ENCODE data around the gene IRF6. TPM values are rescaled to one million over a fixed set of nuclear protein-coding genes. Genes with fewer than 3 reads are reported as not detected.

The IRF6 gene
- total RNA-seq, 1 experiment from 2014 or later, result 17.2 TPM

GRCh38 chr1:209787551-209787950 is 18.4 kb downstream of the IRF6 start:
- Mint-ChIP-seq H3K36me3 (peaks cover 29% of the 10 kb centered on the region), H3K9me3 (peaks cover 7% of the 10 kb centered on the region), H3K27ac (no peak overlapping the region), H3K4me3 (no peak overlapping the region), H3K4me1 (peaks cover 15% of the 10 kb centered on the region; the same call in 1 of the 2 replicates), H3K27me3 (ENCODE audit: low read depth) (peaks cover 6% of the 10 kb centered on the region)
- CTCF ChIA-PET, result no interaction called here
- ATAC-seq (no peak), DNase-seq (ENCODE audit: low spot score) (no peak)
- TF ChIP-seq FOXP1 (CRISPR knock-in tag; IDR thresholded peaks at IDR 0.05; ENCODE audit: borderline replicate concordance), result no peak
- no peak for TF ChIP-seq TEAD1 (CRISPR knock-in tag; IDR thresholded peaks at IDR 0.05)
- no peak for TF ChIP-seq RORB (CRISPR knock-in tag; IDR thresholded peaks at IDR 0.05)
- no peak for TF ChIP-seq MAX (CRISPR knock-in tag; IDR thresholded peaks at IDR 0.05)
- no peak for TF ChIP-seq FOXK1 (CRISPR knock-in tag; IDR thresholded peaks at IDR 0.05)
- TF ChIP-seq JAZF1 (CRISPR knock-in tag; IDR thresholded peaks at IDR 0.05), result no peak
- TF ChIP-seq ZNF281 (CRISPR knock-in tag; IDR thresholded peaks at IDR 0.05), result no peak
- no peak for TF ChIP-seq ZNF232 (CRISPR knock-in tag; IDR thresholded peaks at IDR 0.05)
- no peak for TF ChIP-seq ZNF416 (CRISPR knock-in tag; IDR thresholded peaks at IDR 0.05)
- no peak for TF ChIP-seq NR1H2 (CRISPR knock-in tag; IDR thresholded peaks at IDR 0.05)
- TF ChIP-seq SMAD4 (CRISPR knock-in tag; IDR thresholded peaks at IDR 0.05), result no peak
- TF ChIP-seq NFYB (CRISPR knock-in tag; conservative IDR thresholded peaks at IDR 0.05; ENCODE audit: low read depth), result no peak
- TF ChIP-seq E2F4 (CRISPR knock-in tag; IDR thresholded peaks at IDR 0.05; ENCODE audit: borderline replicate concordance, low read depth), result no peak
- POLR2A ChIA-PET, result no interaction called here

GRCh38 chr1:209786146-209786545 is 19.8 kb downstream of the IRF6 start:
- Mint-ChIP-seq H3K27me3 (ENCODE audit: low read depth) (peaks cover 6% of the 10 kb centered on the region), H3K36me3 (peaks cover 26% of the 10 kb centered on the region), H3K4me3 (no peak overlapping the region), H3K9me3 (peaks cover 7% of the 10 kb centered on the region), H3K27ac (no peak overlapping the region), H3K4me1 (peaks cover 15% of the 10 kb centered on the region; the same call in 1 of the 2 replicates)
- ChIA-PET CTCF (no interaction called here), POLR2A (no interaction called here)
- TF ChIP-seq NFYB (CRISPR knock-in tag; conservative IDR thresholded peaks at IDR 0.05; ENCODE audit: low read depth) (no peak), ZNF396 (CRISPR knock-in tag; IDR thresholded peaks at IDR 0.05; ENCODE audit: borderline replicate concordance) (no peak), ZSCAN18 (CRISPR knock-in tag; IDR thresholded peaks at IDR 0.05) (no peak), TP53 (CRISPR knock-in tag; IDR thresholded peaks at IDR 0.05) (no peak)
- ATAC-seq (no peak), DNase-seq (ENCODE audit: low spot score) (no peak)

- ATAC-seq (no peak), DNase-seq (ENCODE audit: low spot score) (no peak)
- Mint-ChIP-seq H3K9me3 (peaks cover 7% of the 10 kb centered on the region), H3K27me3 (ENCODE audit: low read depth) (peaks cover 6% of the 10 kb centered on the region), H3K36me3 (peaks cover 20% of the 10 kb centered on the region), H3K4me3 (no peak overlapping the region), H3K27ac (no peak overlapping the region), H3K4me1 (peaks cover 15% of the 10 kb centered on the region; the same call in 1 of the 2 replicates)
- ChIA-PET CTCF (interaction anchor here (1.6 kb wide), 1 partner anchor 20 kb away, joined by 6 read pairs; the partner anchor contains the start of gene IRF6), POLR2A (no interaction called here)
- TF ChIP-seq GTF2I (CRISPR knock-in tag; conservative IDR thresholded peaks at IDR 0.05) (no peak), FOXJ3 (CRISPR knock-in tag; IDR thresholded peaks at IDR 0.05; ENCODE audit: borderline replicate concordance) (no peak), ZNF281 (CRISPR knock-in tag; IDR thresholded peaks at IDR 0.05) (no peak), JAZF1 (CRISPR knock-in tag; IDR thresholded peaks at IDR 0.05) (no peak), ZNF138 (CRISPR knock-in tag; conservative IDR thresholded peaks at IDR 0.05) (no peak), ZNF219 (CRISPR knock-in tag; IDR thresholded peaks at IDR 0.05; ENCODE audit: borderline replicate concordance) (no peak), ELF4 (CRISPR knock-in tag; IDR thresholded peaks at IDR 0.05; ENCODE audit: low read depth) (no peak), IRF2 (CRISPR knock-in tag; IDR thresholded peaks at IDR 0.05; ENCODE audit: borderline replicate concordance, low read depth) (no peak), NFYB (CRISPR knock-in tag; conservative IDR thresholded peaks at IDR 0.05; ENCODE audit: low read depth) (no peak)
- TF ChIP-seq, protein P1, sequence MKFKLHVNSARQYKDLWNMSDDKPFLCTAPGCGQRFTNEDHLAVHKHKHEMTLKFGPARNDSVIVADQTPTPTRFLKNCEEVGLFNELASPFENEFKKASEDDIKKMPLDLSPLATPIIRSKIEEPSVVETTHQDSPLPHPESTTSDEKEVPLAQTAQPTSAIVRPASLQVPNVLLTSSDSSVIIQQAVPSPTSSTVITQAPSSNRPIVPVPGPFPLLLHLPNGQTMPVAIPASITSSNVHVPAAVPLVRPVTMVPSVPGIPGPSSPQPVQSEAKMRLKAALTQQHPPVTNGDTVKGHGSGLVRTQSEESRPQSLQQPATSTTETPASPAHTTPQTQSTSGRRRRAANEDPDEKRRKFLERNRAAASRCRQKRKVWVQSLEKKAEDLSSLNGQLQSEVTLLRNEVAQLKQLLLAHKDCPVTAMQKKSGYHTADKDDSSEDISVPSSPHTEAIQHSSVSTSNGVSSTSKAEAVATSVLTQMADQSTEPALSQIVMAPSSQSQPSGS (CRISPR knock-in tag; IDR thresholded peaks at IDR 0.05; ENCODE audit: borderline replicate concordance, low read depth), result no peak
These were observed 20.4 kb downstream of the IRF6 start for GRCh38 chr1:209785592-209785991.
